HepG2 (cell line): Measurements from ENCODE around the gene PIEZO1.

Source experiments
- GTF3A ChIP-seq: sonication (generic); formaldehyde crosslinking; conservative IDR thresholded peaks from 2 replicates; pipeline ENCODE4 v1.4.0; 2020; ENCODE audit warnings: mild to moderate bottlenecking, missing genetic modification reagents
- POLR2AphosphoS5 ChIP-seq: IDR thresholded peaks from 2 replicates; pipeline ENCODE4 v1.6.1; 2012; ENCODE audit warnings: low read depth, low read length
- ZBTB7A ChIP-seq: sonication (generic); formaldehyde crosslinking; IDR thresholded peaks from 2 replicates; pipeline ENCODE4 v1.8.0; 2022; ENCODE audit warnings: mild to moderate bottlenecking, missing genetic modification reagents
- TF ChIP-seq, protein P1 (sequence below): sonication (generic); formaldehyde crosslinking; IDR thresholded peaks from 2 replicates; pipeline ENCODE4 v1.5.0; 2020; ENCODE audit warnings: mild to moderate bottlenecking, missing genetic modification reagents, moderate library complexity
- TF ChIP-seq, protein P2 (sequence below): sonication (generic); formaldehyde crosslinking; IDR thresholded peaks from 2 replicates; pipeline ENCODE4 v1.8.1; 2022; ENCODE audit warnings: mild to moderate bottlenecking, missing genetic modification reagents
- TF ChIP-seq, protein P3 (sequence below), 2 experiments: sonication (generic) in 1 of 2; formaldehyde crosslinking in 1 of 2; IDR thresholded peaks; 2 replicates each; pipeline versions ENCODE4 v1.4.0 to v1.6.1; 2018 to 2020; ENCODE audit warnings: missing genetic modification reagents in 2 of 2, borderline replicate concordance in 1 of 2, low read depth in 1 of 2, mild to moderate bottlenecking in 1 of 2, missing biosample characterization in 1 of 2

DNA sequence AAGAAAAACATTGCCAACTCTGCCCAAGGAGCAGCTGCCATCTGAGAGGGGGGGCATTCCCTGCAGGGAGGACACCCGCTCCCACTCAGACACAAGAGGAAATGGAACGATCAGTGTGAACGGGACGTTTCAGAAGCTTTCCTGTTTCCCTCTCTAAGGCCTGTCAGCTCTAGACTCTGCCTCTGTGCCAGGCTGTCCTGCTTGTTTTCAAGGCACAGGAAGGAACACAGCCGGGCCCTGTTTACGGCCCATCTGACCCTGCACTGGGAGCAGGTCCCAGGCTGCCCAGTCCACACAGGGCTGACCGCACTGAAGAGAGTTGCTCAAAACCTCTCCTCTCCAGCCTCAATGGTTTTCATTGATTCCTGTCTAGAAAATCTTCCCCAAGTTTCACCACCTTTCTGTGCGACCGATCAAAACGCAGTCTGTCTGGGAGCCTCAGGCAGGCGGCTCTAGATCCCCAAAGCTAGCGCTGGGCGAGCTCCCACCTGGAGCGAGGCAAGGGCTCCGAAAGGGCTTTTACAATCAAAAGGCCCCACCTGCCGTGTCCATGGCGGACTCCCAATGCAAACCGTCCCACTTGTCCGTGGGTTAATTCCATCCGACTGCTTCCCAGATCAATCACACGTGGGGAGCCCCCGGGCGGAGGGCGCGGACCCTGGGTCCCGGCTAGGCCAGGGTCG, 1.5 kb downstream of the PIEZO1 start:
- TF ChIP-seq, protein P1, sequence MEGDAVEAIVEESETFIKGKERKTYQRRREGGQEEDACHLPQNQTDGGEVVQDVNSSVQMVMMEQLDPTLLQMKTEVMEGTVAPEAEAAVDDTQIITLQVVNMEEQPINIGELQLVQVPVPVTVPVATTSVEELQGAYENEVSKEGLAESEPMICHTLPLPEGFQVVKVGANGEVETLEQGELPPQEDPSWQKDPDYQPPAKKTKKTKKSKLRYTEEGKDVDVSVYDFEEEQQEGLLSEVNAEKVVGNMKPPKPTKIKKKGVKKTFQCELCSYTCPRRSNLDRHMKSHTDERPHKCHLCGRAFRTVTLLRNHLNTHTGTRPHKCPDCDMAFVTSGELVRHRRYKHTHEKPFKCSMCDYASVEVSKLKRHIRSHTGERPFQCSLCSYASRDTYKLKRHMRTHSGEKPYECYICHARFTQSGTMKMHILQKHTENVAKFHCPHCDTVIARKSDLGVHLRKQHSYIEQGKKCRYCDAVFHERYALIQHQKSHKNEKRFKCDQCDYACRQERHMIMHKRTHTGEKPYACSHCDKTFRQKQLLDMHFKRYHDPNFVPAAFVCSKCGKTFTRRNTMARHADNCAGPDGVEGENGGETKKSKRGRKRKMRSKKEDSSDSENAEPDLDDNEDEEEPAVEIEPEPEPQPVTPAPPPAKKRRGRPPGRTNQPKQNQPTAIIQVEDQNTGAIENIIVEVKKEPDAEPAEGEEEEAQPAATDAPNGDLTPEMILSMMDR (CRISPR knock-in tag): no peak
- TF ChIP-seq, protein P2, sequence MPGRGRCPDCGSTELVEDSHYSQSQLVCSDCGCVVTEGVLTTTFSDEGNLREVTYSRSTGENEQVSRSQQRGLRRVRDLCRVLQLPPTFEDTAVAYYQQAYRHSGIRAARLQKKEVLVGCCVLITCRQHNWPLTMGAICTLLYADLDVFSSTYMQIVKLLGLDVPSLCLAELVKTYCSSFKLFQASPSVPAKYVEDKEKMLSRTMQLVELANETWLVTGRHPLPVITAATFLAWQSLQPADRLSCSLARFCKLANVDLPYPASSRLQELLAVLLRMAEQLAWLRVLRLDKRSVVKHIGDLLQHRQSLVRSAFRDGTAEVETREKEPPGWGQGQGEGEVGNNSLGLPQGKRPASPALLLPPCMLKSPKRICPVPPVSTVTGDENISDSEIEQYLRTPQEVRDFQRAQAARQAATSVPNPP (CRISPR knock-in tag): no peak
- TF ChIP-seq ZBTB7A (CRISPR knock-in tag) (no peak), GTF3A (no peak), POLR2AphosphoS5 (no peak)
- TF ChIP-seq, protein P3, sequence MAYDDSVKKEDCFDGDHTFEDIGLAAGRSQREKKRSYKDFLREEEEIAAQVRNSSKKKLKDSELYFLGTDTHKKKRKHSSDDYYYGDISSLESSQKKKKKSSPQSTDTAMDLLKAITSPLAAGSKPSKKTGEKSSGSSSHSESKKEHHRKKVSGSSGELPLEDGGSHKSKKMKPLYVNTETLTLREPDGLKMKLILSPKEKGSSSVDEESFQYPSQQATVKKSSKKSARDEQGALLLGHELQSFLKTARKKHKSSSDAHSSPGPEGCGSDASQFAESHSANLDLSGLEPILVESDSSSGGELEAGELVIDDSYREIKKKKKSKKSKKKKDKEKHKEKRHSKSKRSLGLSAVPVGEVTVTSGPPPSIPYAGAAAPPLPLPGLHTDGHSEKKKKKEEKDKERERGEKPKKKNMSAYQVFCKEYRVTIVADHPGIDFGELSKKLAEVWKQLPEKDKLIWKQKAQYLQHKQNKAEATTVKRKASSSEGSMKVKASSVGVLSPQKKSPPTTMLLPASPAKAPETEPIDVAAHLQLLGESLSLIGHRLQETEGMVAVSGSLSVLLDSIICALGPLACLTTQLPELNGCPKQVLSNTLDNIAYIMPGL (CRISPR knock-in tag; IDR thresholded peaks at IDR 0.05; ENCODE audit: borderline replicate concordance in 1 of 2, low read depth in 1 of 2): 0 out of 4 replicates have a peak, but pooled peaks of 1 of the 2 experiments have one; percentile 6
